MM.1S (cell line): ENCODE results near the gene AEBP1.
"Not testable (repeated sequence)": the region's sequence is repeated elsewhere in the genome, so short reads cannot be mapped to it uniquely, and the experiment has no call there.

Source experiments
- CTCF ChIP-seq: fragments of 300-600 bp; sonication (generic); IDR thresholded peaks from 2 replicates; pipeline ENCODE4 v1.5.1; 2016; ENCODE audit warnings: antibody characterized with exemption, low read length, mixed read lengths
- EZH2phosphoT487 ChIP-seq: fragments of 300-600 bp; sonication (generic); IDR thresholded peaks from 2 replicates; pipeline ENCODE4 v1.6.1; 2018; ENCODE audit warnings: antibody characterized with exemption, low read length

- TF ChIP-seq CTCF, EZH2phosphoT487: not testable (repeated sequence)
Measured at GRCh38 chr7:44126574-44126973, 22.4 kb downstream of the AEBP1 start.
